Measurements from ENCODE around the gene SERPINH1.

DNA sequence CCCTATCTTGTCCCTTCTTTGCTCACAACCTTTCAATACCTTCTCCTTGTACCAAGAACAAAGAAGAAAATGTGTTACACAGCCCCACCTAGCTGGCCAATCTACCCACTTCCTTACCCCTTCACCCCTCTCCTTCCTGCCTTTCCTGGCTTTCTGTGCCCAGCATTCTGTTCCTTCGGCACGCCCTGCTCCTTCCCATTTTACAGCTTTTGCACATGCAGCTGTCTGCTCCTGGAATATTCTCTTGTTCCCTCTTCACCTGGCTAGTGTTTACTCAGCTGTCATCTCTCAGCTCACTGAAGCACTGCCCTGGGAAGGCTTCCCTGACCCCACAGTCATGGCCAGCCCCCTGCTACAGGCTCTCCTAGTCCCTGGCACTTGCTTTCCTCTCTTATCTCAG lies 30.7 kb downstream of the SERPINH1 start:
- TF ChIP-seq, protein P1, sequence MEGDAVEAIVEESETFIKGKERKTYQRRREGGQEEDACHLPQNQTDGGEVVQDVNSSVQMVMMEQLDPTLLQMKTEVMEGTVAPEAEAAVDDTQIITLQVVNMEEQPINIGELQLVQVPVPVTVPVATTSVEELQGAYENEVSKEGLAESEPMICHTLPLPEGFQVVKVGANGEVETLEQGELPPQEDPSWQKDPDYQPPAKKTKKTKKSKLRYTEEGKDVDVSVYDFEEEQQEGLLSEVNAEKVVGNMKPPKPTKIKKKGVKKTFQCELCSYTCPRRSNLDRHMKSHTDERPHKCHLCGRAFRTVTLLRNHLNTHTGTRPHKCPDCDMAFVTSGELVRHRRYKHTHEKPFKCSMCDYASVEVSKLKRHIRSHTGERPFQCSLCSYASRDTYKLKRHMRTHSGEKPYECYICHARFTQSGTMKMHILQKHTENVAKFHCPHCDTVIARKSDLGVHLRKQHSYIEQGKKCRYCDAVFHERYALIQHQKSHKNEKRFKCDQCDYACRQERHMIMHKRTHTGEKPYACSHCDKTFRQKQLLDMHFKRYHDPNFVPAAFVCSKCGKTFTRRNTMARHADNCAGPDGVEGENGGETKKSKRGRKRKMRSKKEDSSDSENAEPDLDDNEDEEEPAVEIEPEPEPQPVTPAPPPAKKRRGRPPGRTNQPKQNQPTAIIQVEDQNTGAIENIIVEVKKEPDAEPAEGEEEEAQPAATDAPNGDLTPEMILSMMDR (IDR thresholded peaks at IDR 0.05; ENCODE audit: insufficient read depth, low read length): no peak
- TF ChIP-seq POLR2AphosphoS5 (IDR thresholded peaks at IDR 0.05; ENCODE audit: low read depth): no peak
- TF ChIP-seq, protein P2, sequence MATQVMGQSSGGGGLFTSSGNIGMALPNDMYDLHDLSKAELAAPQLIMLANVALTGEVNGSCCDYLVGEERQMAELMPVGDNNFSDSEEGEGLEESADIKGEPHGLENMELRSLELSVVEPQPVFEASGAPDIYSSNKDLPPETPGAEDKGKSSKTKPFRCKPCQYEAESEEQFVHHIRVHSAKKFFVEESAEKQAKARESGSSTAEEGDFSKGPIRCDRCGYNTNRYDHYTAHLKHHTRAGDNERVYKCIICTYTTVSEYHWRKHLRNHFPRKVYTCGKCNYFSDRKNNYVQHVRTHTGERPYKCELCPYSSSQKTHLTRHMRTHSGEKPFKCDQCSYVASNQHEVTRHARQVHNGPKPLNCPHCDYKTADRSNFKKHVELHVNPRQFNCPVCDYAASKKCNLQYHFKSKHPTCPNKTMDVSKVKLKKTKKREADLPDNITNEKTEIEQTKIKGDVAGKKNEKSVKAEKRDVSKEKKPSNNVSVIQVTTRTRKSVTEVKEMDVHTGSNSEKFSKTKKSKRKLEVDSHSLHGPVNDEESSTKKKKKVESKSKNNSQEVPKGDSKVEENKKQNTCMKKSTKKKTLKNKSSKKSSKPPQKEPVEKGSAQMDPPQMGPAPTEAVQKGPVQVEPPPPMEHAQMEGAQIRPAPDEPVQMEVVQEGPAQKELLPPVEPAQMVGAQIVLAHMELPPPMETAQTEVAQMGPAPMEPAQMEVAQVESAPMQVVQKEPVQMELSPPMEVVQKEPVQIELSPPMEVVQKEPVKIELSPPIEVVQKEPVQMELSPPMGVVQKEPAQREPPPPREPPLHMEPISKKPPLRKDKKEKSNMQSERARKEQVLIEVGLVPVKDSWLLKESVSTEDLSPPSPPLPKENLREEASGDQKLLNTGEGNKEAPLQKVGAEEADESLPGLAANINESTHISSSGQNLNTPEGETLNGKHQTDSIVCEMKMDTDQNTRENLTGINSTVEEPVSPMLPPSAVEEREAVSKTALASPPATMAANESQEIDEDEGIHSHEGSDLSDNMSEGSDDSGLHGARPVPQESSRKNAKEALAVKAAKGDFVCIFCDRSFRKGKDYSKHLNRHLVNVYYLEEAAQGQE (IDR thresholded peaks at IDR 0.05; ENCODE audit: insufficient replicate concordance, low read depth): no peak
- no peak for TF ChIP-seq GABPA (IDR thresholded peaks at IDR 0.05; ENCODE audit: low read depth)
- TF ChIP-seq SPI1 (IDR thresholded peaks at IDR 0.05; ENCODE audit: borderline replicate concordance, low read depth): no peak

Data from HL-60 (cell line).